HUES48 (cell line): ENCODE measurements around the gene KDM1B.
A peak's percentile ranks its signal among the peaks of the same experiment; 100 is the strongest.

Experiments
- H3K27ac ChIP-seq: one replicate; pipeline ENCODE4 v1.7.0; 2013; ENCODE audit warnings: low read depth, low read length, inconsistent platforms
- H3K27me3 ChIP-seq: 2 replicates; pipeline ENCODE4 v1.6.1; 2013; ENCODE audit warnings: mild to moderate bottlenecking, low read length; ENCODE audit not compliant: control insufficient read depth, insufficient read depth
- H3K36me3 ChIP-seq: 2 replicates; pipeline ENCODE4 v1.6.1; 2013; ENCODE audit warnings: low read length; ENCODE audit not compliant: control insufficient read depth, insufficient read depth
- H3K4me1 ChIP-seq: 2 replicates; pipeline ENCODE4 v1.6.1; 2013; ENCODE audit warnings: mild to moderate bottlenecking, low read length; ENCODE audit not compliant: control insufficient read depth, insufficient read depth
- H3K4me3 ChIP-seq: 2 replicates; pipeline ENCODE4 v1.5.1; 2013; ENCODE audit warnings: mild to moderate bottlenecking, low read depth, low read length
- H3K9ac ChIP-seq: 2 replicates; pipeline ENCODE4 v1.6.1; 2013; ENCODE audit warnings: mild to moderate bottlenecking, low read depth, low read length, moderate library complexity
- H3K9me3 ChIP-seq: 2 replicates; pipeline ENCODE4 v1.6.1; 2013; ENCODE audit warnings: low read length; ENCODE audit not compliant: control insufficient read depth, insufficient read depth

KDM1B gene, protein sequence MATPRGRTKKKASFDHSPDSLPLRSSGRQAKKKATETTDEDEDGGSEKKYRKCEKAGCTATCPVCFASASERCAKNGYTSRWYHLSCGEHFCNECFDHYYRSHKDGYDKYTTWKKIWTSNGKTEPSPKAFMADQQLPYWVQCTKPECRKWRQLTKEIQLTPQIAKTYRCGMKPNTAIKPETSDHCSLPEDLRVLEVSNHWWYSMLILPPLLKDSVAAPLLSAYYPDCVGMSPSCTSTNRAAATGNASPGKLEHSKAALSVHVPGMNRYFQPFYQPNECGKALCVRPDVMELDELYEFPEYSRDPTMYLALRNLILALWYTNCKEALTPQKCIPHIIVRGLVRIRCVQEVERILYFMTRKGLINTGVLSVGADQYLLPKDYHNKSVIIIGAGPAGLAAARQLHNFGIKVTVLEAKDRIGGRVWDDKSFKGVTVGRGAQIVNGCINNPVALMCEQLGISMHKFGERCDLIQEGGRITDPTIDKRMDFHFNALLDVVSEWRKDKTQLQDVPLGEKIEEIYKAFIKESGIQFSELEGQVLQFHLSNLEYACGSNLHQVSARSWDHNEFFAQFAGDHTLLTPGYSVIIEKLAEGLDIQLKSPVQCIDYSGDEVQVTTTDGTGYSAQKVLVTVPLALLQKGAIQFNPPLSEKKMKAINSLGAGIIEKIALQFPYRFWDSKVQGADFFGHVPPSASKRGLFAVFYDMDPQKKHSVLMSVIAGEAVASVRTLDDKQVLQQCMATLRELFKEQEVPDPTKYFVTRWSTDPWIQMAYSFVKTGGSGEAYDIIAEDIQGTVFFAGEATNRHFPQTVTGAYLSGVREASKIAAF

DNA sequence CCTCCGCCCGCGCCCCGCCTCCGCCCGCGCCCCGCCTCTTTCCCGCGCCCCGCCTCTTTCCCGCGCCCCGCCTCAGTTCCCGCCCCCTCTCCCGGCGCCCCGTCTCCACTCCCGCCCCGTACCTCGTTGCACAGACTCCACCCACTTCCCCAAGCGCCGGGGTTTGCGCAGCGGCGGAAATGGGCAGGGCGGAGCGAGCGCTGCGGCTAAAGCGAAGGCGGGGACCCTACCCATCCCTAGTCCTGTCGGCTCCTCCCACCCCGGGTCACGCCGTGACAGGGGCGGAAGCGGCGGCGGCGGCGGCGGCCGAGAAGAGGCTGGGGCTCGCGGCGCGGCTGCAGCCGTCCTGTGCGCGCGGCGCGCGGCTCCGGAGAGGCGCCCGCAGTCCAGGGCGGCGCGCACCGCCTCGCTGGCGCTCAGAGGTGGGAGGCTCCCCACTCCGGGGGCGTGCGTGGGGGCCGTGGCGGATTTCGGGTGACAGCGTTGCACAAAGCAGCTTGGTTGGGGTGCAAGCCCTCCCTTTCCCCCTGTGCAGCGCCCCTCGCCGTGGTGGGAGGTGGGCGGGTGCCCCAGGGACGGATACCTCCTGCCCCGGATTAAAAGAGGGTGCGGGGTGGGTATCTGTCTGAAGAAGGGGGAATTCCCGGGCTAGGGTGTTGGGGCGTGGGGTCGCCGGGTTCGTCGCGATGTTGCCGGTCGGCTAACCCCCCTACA is at the start of gene KDM1B:
Gene KDM1B, plus strand, starts transcription at position 273 of the 714 bp plus-strand sequence. CDS start 4,474 bp downstream, outside the sequence.
- peak within 1 kb of the TSS; percentile 78 for H3K9ac ChIP-seq
- no peaks in the 10 kb centered on the region for H3K9me3 ChIP-seq
- peak within 1 kb of the TSS; percentile 86 for H3K27ac ChIP-seq
- H3K4me1 ChIP-seq = peaks cover 18% of the 10 kb centered on the region
- H3K36me3 ChIP-seq = peaks cover 6% of the 10 kb centered on the region
- H3K27me3 ChIP-seq = no peaks in the 10 kb centered on the region
- peak within 1 kb of the TSS; percentile 82 for H3K4me3 ChIP-seq

DNA sequence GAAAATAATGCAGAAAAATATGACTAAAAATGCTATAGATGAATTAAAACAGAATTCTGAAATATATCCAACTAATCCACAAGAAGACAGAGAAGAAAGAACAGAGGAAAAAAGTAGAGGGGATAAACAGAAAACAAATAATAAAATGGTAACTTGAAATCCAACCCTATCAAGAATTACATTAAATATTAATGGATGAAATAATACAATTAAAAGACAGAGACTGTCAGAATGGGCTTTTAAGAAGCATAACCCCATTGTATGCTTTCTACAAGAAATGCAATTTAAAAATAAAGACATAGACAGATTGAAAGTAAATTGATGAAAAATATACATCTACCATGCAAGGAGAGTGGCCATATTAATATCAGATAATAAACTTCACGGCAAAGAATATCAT is 48.2 kb upstream of the KDM1B start:
- H3K9ac ChIP-seq = no peak overlapping the region
- H3K27ac ChIP-seq = no peak overlapping the region
- no peak overlapping the region for H3K4me3 ChIP-seq
- no peaks in the 10 kb centered on the region for H3K27me3 ChIP-seq
- H3K4me1 ChIP-seq = peaks cover 2% of the 10 kb centered on the region; the same call in 1 of the 2 replicates
- H3K9me3 ChIP-seq = no peaks in the 10 kb centered on the region
- no peaks in the 10 kb centered on the region for H3K36me3 ChIP-seq

DNA sequence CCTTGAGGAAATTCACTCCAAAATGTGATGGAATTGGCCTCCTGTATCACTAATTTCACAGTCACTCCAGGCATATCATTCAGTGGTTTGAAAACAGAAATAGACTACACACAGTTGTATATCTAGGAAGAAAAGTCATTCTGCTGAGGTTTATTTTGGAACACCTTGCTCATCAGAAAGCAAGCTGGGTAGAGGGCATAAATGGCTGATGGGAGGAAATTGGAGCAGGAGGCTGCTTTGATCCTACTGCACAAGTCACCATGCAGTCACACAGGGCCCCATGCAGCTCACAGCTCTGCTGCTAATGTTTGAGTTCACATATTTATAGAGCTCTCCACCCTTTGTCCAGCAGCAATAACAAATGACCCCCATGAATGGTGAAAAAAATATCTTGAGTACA is 45.1 kb upstream of the KDM1B start:
- no peaks in the 10 kb centered on the region for H3K9me3 ChIP-seq
- H3K27ac ChIP-seq = no peak overlapping the region
- H3K4me1 ChIP-seq = peaks cover 4% of the 10 kb centered on the region
- no peaks in the 10 kb centered on the region for H3K27me3 ChIP-seq
- no peaks in the 10 kb centered on the region for H3K36me3 ChIP-seq
- H3K9ac ChIP-seq = no peak overlapping the region
- H3K4me3 ChIP-seq = no peak overlapping the region

DNA sequence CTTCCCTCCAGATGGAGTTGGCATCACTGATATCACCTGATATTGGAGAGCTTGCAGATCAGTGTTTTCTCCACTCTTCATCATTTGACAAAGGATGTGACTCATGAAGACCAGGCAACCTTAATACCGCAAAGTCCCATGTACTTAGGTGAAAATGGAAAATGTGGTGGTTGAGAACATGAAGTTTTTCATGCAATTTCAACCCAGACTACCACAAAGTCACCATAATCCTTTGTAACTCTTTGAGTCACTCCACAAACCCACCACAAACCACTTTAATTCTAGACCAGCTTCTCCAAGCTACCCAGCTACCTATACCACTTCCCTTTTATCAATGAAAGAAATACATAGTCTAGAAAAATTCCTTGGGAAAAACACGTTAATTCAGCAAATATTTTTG is 39.9 kb upstream of the KDM1B start:
- H3K9me3 ChIP-seq = no peaks in the 10 kb centered on the region
- no peaks in the 10 kb centered on the region for H3K36me3 ChIP-seq
- H3K4me1 ChIP-seq = peaks cover 4% of the 10 kb centered on the region
- no peak overlapping the region for H3K27ac ChIP-seq
- H3K9ac ChIP-seq = no peak overlapping the region
- no peak overlapping the region for H3K4me3 ChIP-seq
- H3K27me3 ChIP-seq = no peaks in the 10 kb centered on the region

DNA sequence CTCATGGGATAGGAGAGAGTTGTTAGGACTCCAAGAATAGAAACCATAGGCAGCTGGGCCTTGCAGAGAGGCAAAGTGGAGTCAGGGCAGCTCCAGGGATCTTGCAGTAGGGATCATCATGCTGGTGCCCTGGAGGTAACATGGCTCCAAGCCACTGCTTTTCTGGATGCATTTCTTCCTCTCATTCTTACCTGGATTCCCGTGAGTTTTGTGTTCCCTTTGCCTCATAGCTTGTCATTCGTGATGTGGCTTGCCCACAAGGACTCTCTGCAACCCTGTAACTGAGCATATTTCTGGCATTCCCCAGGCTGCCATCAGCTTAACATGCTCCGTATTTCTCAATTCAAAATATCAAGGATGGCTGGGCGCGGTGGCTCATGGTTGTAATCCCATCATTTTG is 38.1 kb upstream of the KDM1B start:
- no peaks in the 10 kb centered on the region for H3K9me3 ChIP-seq
- no peak overlapping the region for H3K27ac ChIP-seq
- no peak overlapping the region for H3K9ac ChIP-seq

DNA sequence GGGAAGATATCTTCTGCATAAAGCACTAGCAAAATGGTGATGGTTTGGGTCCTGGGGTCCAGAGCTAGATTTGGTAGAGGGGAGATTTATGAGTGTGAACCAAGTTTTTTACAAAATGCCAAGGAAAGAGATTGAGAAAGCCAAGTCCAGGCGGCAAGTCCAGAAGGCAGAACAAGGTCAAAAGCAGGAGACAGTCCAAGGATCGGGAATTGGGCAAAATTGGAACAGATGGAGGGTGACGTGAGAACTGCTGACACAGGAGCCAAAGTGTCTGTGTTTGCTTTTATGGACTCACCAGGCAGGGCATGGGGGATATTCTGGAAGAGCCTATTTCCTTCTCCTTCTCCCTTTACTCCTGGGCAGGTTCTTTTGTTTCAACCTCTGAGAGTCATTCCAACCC is 36.9 kb upstream of the KDM1B start:
- Histone ChIP-seq H3K36me3 (no peaks in the 10 kb centered on the region), H3K9me3 (no peaks in the 10 kb centered on the region), H3K27ac (no peak overlapping the region), H3K4me1 (peaks cover 4% of the 10 kb centered on the region; the same call in 1 of the 2 replicates), H3K4me3 (no peak overlapping the region), H3K9ac (no peak overlapping the region), H3K27me3 (peaks cover 16% of the 10 kb centered on the region)

More for the DNA sequence above, 38.1 kb upstream of the KDM1B start:
- H3K27me3 ChIP-seq = peaks cover 8% of the 10 kb centered on the region
- no peaks in the 10 kb centered on the region for H3K36me3 ChIP-seq
- peaks cover 1% of the 10 kb centered on the region for H3K4me1 ChIP-seq
- H3K4me3 ChIP-seq = no peak overlapping the region

DNA sequence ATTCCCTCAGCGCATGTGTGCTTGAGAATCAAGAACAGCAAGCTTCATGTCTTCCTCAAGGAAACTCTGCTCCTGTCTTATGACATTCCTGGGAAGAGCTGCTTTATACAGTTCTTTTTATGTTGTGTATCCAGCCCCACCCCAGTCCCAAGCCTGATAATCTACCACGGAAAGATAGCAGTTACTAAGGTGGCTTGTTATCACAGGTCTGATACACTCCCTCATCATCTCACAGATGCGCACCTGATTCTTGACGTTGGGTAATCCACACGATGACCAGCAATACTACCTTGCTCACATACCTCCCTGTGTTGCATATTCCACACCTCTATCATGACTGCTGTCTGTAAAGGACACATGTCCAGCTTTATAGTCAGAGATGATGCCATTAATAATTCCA is 36.0 kb upstream of the KDM1B start:
- Histone ChIP-seq H3K36me3 (no peaks in the 10 kb centered on the region), H3K27ac (no peak overlapping the region), H3K9me3 (no peaks in the 10 kb centered on the region), H3K4me1 (peaks cover 4% of the 10 kb centered on the region; the same call in 1 of the 2 replicates), H3K27me3 (peaks cover 16% of the 10 kb centered on the region), H3K4me3 (no peak overlapping the region), H3K9ac (no peak overlapping the region)

DNA sequence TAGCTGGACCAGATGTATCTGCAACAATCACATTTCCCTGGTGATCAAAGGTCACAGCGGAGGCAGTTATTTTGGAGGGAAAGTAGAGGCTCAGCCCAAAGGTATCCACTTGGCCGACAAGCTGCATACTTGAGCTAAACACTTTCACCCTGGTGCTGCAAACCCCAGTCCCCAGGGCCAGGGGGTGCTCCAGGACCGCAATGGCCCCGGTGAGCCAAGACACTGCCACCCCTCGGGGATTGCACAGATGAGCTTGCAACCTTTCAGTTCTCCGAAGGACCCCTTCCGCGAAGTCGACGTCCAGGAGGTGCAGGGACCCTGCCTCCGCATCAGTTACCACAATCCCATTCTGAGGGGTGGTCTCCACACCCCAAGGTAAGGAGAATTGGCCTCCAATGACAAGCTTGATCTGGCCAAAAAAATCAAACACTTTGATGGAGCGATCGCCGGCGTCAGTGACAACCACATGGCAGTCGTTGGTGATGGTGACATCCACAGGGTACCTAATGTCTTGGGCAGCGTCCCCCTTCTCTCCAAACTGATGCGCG is 33.6 kb upstream of the KDM1B start:
- no peaks in the 10 kb centered on the region for H3K9me3 ChIP-seq
- no peak overlapping the region for H3K9ac ChIP-seq
- H3K4me3 ChIP-seq = no peak overlapping the region
- peaks cover 16% of the 10 kb centered on the region for H3K27me3 ChIP-seq
- H3K36me3 ChIP-seq = no peaks in the 10 kb centered on the region
- no peak overlapping the region for H3K27ac ChIP-seq
- peaks cover 4% of the 10 kb centered on the region; the same call in 1 of the 2 replicates for H3K4me1 ChIP-seq

DNA sequence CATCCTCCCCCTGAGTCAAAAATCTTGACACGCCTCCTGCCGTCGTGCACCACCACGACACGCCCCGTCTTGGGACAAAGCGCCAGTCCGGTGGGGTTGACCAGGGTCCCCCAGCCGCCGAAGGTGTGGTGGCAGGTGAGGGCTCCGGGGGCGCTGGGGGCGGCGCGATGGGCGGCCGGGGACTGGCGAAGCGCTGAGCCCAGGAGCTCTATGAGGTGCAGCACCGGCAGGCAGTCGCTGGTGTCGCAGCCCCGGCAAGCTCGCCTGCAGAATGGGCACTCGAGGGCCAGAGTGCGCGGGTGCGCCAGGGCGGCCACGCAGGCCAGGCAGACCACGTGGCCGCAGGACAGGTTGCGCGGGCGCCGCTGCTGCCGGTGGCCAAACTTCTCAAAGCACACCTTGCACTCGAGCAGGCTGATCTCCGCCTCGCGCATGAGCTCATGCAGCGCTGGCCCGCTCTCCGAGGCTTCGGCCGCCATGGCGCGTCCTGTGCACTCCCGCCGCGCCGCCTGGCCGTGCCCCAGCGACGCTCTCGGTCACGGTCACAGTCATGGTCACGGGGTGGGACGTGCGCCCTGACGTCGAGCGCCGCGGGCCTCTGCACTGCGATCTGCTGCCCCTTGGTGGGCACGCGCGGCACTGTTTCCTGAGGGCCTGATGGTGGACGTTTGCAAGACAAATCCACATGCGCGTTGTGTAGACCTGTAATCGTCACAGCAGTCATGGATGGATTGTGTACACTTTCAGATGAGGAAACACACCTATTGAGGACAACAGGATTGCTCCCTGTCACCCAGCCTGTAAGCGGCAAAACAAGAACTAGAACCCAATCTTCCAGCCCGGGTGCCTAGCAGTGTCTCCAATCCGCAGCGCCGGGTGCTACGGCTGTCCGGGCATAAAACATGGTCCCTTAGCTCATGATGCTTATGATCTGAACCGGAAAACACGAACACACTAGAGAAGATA is 32.8 kb upstream of the KDM1B start, which contains the start of gene NHLRC1:
Gene NHLRC1, minus strand, starts transcription at position 550 of the 966 bp plus-strand sequence. Its CDS starts 71 bp downstream, at position 479.
- H3K9me3 ChIP-seq = no peaks in the 10 kb centered on the region
- H3K4me1 ChIP-seq = peaks cover 4% of the 10 kb centered on the region; the same call in 1 of the 2 replicates
- H3K27ac ChIP-seq = no peak within 1 kb of the TSS
- peaks cover 16% of the 10 kb centered on the region for H3K27me3 ChIP-seq
- H3K4me3 ChIP-seq = peak within 1 kb of the TSS; percentile 39
- peak within 1 kb of the TSS; percentile 34; the same call in 1 of the 2 replicates for H3K9ac ChIP-seq
- H3K36me3 ChIP-seq = no peaks in the 10 kb centered on the region
